ENCODE results near the gene PERM1. TPM values are rescaled to one million over a fixed set of nuclear protein-coding genes. Genes with fewer than 3 reads are reported as not detected.

Gene PERM1
- total RNA-seq, 1 donor from 2014 or later = not detected

GRCh38 chr1:925561-926421 lies 56.1 kb downstream of the PERM1 start:
- no peak for FAIRE-seq
- DNase-seq (ENCODE audit: low spot score in 2 of 2) = no peak

Small RNAs within 50 kb of the gene (small RNA-seq; reads per million reads assigned to genes)
- not detected for gene AL645608.3

Other genes with a start within 250 kb of the PERM1 start
- gene SAMD11, start 58.2 kb downstream of the PERM1 start, total RNA-seq = 0.41 TPM
- 67.3 TPM for gene NOC2L, start 22.8 kb downstream of the PERM1 start, total RNA-seq
- gene KLHL17, start 21.5 kb downstream of the PERM1 start, total RNA-seq = 6.1 TPM
- gene PLEKHN1, start 15.6 kb downstream of the PERM1 start, total RNA-seq = not detected
- 20.0 TPM for gene HES4, start 18.0 kb upstream of the PERM1 start, total RNA-seq
- gene ISG15, start 31.4 kb upstream of the PERM1 start, total RNA-seq = 11.0 TPM
- gene AGRN, start 38.0 kb upstream of the PERM1 start, total RNA-seq = 51.8 TPM
- gene RNF223, start 92.2 kb upstream of the PERM1 start, total RNA-seq = not detected
- gene C1orf159, start 134.0 kb upstream of the PERM1 start, total RNA-seq = 6.1 TPM
- not detected for gene TTLL10, start 191.8 kb upstream of the PERM1 start, total RNA-seq
- not detected for gene TNFRSF18, start 224.5 kb upstream of the PERM1 start, total RNA-seq
- not detected for gene TNFRSF4, start 232.1 kb upstream of the PERM1 start, total RNA-seq
- 22.8 TPM for gene SDF4, start 249.9 kb upstream of the PERM1 start, total RNA-seq